ENCODE results near the gene WBP2.
"Not testable (repeated sequence)": the region's sequence is repeated elsewhere in the genome, so short reads cannot be mapped to it uniquely, and the experiment has no call there.

WBP2 gene

DNA sequence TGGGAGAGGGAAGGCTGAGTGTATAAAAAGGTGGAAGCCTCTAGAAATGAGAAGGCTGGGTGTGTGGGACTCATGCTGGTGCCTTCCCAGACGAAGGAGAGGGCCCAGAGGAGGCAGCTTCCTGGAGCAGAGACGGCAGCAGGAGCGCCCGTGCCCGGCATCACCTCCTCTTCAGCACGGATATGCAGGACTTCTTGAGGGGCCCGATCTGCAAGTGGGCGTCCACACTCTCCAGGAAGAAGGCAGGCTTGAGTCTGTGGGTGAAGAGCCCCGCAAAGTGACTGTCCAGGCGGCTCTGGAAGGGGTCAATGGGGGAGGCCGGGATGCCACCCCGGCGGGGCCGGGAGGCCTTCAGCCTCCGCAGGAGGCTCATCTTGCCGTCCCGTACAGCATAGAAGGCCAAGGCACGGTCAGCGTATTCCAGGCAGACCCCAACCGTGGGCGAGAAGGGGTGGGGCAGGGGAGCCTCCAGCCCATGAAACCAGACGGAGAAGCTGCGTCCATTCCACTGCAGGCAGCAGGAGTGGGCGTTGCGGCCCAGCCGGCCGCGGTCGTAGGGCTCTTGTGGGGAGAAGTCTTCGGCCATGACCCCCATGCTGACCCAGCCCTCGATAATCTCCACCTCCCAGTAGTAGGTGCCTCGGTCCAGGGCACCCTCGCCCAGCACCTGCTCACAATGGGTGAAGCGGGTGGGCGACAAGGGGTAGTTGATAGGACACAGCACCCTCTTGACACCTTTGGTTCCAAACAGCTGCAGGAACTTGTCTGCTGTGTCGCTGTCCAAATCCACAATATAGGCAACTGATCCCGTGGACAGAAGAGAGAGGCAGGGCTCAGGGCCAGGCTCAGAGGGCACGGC lies 19.4 kb upstream of the WBP2 start:
- in situ Hi-C loops (cut with MboI; ENCODE audit: low sequenced_read_pairs, unreplicated experiment): no loop called here
- TF ChIP-seq, protein P1, sequence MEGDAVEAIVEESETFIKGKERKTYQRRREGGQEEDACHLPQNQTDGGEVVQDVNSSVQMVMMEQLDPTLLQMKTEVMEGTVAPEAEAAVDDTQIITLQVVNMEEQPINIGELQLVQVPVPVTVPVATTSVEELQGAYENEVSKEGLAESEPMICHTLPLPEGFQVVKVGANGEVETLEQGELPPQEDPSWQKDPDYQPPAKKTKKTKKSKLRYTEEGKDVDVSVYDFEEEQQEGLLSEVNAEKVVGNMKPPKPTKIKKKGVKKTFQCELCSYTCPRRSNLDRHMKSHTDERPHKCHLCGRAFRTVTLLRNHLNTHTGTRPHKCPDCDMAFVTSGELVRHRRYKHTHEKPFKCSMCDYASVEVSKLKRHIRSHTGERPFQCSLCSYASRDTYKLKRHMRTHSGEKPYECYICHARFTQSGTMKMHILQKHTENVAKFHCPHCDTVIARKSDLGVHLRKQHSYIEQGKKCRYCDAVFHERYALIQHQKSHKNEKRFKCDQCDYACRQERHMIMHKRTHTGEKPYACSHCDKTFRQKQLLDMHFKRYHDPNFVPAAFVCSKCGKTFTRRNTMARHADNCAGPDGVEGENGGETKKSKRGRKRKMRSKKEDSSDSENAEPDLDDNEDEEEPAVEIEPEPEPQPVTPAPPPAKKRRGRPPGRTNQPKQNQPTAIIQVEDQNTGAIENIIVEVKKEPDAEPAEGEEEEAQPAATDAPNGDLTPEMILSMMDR (IDR thresholded peaks at IDR 0.05; ENCODE audit: borderline replicate concordance, control extremely low read depth, extremely low read depth, insufficient read depth, missing control alignments): no peak
- no peak for DNase-seq (ENCODE audit: low spot score)

DNA sequence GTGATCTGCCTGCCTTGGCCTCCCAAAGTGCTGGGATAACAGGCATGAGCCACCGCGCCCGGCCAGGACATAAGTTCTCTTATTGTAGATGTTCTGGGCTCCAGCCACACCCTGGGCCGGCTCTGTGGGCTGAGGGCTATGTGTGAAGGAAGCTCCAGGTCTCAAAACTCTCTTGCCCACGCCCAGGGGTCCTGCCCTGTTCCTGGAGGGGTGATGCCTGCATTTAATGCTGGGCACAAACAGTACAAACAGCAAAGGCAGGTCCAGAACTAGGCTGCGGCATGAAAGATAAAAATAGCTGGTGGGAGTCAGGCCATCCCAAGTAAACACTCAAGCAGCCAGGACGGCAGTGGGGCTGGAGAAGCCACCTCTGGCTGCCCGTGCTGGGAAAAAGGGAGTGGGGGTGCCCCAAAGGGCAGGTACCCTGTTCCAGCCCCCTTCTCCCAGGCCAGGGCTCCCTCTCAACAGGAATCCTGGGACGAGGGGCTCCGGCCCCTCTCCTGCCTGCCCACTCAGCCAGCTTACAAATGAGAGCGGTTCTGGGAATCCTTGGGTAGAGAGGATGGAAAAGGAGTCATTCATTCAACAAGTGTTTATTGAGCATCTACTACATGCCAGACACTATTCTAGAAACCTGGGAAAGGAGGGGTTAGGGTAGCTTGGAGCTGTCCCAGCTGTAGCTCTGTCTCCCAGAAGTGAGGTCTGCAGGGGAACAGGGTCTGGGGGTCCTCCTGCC lies 18.6 kb upstream of the WBP2 start:
- TF ChIP-seq, protein P1 (IDR thresholded peaks at IDR 0.05; ENCODE audit: borderline replicate concordance, control extremely low read depth, extremely low read depth, insufficient read depth, missing control alignments): no peak
- no peak for DNase-seq (ENCODE audit: low spot score)
- in situ Hi-C loops (cut with MboI; ENCODE audit: low sequenced_read_pairs, unreplicated experiment): no loop called here

DNA sequence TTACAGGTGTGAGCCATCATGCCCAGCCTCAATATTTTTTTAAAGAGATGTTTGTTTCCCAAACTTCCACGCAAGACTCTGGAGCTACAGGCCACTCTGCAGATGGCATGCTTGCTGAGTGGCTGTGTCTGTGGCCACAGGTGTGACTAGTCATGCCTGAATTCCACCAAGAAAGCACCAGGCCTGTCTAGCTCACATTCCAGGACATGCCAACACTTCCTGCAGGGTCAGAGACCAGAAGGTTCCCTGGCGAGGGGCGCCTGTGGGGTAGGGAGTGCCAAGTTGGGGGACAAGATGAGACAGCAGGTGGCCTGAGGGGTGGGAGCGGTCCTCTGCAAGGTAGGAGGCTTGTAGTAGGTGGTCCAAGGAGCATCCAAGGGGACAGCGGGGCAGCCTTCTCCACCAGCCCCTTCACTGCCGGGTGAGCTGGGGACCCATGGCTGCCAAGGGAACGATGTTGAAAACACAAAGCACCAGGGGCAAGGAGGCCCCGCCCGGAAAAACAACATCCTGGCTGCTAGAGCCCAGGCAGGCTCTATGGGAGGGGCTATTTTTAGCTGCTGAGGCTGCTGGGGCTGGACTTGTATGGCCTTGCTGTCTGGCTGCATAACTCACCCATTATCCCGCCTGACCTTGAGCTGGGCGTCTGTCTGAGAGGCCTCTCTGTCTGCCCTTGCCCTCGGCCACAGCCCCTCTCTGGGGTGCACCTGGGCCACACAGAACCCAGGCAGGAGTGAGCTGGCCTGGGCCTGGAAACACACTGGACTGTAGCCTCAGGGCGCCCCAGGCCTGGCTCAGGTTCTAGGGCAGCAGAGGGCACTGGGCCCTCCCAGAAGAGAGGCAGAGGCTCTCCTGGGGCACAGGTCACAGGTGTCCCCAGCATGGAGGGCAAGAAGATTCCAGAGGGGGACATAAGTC lies 17.6 kb upstream of the WBP2 start:
- no peak for DNase-seq (ENCODE audit: low spot score)
- in situ Hi-C loops (cut with MboI; ENCODE audit: low sequenced_read_pairs, unreplicated experiment): no loop called here
- TF ChIP-seq, protein P1 (IDR thresholded peaks at IDR 0.05; ENCODE audit: borderline replicate concordance, control extremely low read depth, extremely low read depth, insufficient read depth, missing control alignments): no peak

DNA sequence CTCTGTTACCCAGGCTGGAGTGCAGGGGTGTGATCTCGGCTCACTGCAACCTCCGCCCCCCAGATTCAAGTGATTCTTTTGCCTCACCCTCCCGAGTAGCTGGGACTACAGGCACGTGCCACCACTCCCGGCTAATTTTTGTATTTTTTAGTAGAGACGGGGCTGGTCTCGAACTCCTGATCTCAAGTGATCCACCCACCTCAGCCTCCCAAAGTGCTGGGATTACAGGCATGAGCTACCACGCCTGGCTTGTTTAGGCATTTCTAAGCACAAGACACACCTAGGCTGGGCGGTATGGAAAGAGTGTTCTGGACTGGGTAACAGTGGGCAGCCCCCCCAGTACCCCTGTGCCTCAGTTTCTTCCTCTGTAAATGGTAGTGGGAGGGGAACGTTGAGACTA lies 15.1 kb upstream of the WBP2 start:
- DNase-seq (ENCODE audit: low spot score); in situ Hi-C loops (cut with MboI; ENCODE audit: low sequenced_read_pairs, unreplicated experiment): not testable (repeated sequence)

DNA sequence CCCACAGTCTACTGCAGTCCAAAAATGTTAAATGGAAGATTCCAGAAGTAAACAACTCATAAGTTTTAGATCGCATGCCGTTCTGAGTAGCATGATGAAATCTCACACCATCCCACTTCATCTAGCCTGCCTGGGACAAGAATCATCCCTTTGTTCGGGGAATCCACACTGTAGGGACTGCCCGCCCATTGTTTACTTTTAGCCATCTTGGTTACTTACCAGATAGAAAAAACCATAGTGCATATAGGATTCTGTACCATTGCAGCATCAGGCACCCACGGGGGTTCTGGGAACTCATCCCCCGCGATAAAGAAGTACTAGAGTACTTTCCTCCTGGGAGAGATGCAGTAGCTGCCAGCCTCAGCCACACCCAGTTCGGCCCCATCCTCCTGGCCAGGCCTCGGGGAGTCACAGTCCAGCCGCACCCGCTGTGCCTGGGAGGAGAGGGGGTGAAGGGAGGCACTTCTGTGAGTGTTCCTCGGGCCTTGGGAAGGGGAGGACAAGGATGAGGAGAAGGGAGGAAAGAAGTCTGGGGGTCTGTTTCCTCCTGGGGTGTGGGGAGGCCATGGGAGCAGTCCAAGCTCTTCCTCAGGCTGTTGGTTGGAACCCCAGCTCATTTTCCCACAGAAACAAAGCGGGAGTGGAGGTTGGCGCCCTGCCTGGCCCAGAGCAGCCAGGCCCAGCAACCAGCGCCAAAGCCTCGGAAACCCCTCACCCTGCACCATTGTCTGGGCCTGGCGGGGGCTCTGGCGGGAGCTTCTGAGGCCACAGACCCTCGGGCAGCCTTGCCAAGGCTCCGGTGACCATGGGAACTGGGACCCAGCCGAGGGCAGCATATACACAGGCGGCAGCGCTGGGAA lies 14.4 kb upstream of the WBP2 start:
- in situ Hi-C loops (cut with MboI; ENCODE audit: low sequenced_read_pairs, unreplicated experiment): no loop called here
- no peak for DNase-seq (ENCODE audit: low spot score)
- TF ChIP-seq, protein P1 (IDR thresholded peaks at IDR 0.05; ENCODE audit: borderline replicate concordance, control extremely low read depth, extremely low read depth, insufficient read depth, missing control alignments): no peak

DNA sequence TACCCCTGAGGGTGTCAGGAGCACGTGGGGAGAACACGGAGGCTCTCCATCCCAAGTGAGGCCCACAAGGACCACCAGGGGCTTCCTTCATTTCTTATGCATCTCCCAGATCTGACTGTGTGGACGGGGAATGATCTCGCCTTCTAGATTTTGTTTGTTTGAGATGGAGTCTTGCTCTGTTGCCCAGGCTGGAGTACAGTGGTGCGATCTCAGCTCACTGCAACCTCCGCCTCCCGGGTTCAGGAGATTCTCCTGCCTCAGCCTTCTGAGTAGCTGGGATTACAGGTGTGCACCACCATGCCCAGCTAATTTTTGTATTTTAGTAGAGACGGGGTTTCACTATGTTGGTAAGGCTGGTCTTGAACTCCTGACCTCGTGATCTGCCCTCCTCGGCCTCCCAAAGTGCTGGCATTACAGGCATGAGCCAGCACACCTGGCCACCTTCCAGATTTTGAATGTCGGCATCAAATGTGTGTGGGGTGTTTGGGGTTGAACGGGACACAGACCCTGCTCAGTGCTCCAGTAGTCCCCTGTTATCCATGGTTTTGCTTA lies 13.7 kb upstream of the WBP2 start:
- in situ Hi-C loops (cut with MboI; ENCODE audit: low sequenced_read_pairs, unreplicated experiment); DNase-seq (ENCODE audit: low spot score): not testable (repeated sequence)

DNA sequence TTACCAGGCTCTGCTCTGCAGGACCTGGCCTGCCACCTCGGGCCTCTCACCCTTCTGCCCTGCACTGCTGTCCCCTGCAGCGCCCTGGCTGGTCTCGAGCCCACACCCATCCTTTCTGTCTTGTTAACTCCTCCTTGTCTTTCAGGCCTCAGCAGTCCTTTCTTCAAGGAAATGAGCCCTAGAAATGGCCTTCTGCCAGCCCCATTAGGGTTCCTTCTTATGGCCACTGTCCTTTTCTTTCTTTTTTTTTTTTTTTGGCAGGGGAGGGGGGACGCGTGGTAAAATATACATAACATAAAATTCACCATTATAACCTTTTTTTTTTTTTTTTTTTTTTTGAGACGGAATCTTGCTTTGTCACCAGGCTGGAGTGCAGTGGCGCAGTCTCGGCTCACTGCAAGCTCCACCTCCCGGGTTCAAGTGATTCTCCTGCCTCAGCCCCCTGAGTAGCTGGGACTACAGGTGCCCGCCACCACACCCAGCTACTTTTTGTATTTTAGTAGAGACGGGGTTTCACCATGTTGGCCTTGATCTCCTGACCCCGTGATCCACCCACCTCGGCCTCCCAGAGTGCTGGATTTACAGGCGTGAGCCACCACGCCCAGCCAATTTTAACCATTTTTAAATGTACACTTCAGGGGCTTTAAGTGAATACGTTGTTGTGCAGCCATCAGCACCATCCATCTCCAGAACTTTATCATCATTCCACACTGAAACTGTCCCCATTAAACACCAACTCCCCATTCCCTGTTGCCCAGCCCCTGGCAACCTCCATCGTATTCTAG lies 10.5 kb upstream of the WBP2 start:
- in situ Hi-C loops (cut with MboI; ENCODE audit: low sequenced_read_pairs, unreplicated experiment); DNase-seq (ENCODE audit: low spot score): not testable (repeated sequence)

DNA sequence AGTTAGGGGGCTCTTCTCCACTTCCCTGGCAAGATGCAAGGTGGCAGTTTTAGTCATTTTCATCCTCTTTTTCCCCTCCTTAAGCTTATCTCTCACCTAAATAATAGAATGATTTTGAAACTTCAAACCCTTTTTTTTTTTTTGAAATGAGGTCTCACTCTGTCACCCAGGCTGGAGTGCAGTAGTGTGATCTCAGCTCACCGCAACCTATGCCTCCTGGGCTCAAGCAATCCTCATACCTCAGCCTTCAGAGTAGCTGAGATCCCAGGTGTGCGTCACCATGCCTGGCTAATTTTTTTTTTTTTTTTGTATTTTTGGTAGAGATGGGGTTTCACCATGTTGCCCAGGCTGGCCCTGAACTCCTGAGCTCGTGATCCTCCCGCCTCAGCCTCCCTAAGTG lies 9.8 kb upstream of the WBP2 start:
- DNase-seq (ENCODE audit: low spot score); in situ Hi-C loops (cut with MboI; ENCODE audit: low sequenced_read_pairs, unreplicated experiment): not testable (repeated sequence)

All from GM13976 (cell line).